ENCODE measurements around the gene HSPB2. TPM values are rescaled to one million over a fixed set of nuclear protein-coding genes. Genes with fewer than 3 reads are reported as not detected.
A peak's percentile ranks its signal among the peaks of the same experiment; 100 is the strongest.

Gene HSPB2
- total RNA-seq, 1 experiment from 2014 or later: not detected

DNA sequence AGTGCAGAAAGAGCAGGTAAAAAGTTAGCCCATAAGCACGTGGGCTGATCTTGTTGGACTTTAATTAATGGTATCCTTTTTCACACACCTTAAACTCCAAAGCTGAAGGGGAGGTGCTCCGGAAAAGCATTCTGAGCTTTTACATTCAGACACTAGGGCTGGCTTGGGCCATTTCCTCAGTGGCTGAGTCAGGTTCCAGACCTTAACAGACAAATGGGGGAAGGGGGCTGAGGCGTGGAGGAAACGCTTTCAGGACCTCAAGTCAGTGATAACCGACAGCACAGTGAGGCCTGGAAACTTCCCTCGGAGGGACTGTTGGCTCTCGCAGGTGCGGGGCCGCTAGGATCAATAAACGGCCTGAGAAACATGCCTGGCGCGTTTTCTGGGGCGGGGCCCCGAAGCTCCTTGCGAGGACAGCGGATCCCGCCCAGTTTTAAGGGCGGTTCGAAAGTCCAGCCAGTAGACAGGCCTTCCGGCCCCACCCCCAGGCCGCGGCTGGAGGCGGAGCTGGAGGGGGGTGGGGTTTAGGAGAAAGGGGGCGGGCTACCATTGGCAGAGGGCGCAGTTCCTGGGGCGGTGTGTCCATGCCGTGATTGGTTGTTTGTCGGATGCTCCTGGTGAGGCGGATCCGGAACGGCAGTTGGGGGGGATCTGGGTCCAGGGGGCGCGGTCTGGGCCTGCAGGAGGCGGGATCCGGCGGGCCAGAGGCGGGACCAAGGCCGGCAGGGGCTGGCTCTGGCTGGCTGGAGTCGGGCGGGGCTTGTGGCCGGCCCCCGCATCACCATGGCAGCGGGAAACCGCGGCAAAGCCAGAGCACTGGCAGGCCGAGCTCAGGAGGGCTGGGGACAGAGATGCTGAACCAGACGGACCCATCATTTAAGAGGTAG lies 14.2 kb downstream of the HSPB2 start:
- ATAC-seq: peak; percentile 94
- Histone ChIP-seq H2AFZ (ENCODE audit: low read depth, low read length, poor library complexity, severe bottlenecking) (peak overlapping the region; percentile 89), H3K9me3 (ENCODE audit: control insufficient read depth in 1 of 2, insufficient read depth in 1 of 2, low read depth in 1 of 2, low read length in 2 of 2) (no peaks in the 10 kb centered on the region), H3K79me2 (ENCODE audit: insufficient read depth, low read length) (no peaks in the 10 kb centered on the region), H3K27ac (ENCODE audit: low read depth, low read length) (peak overlapping the region; percentile 59), H3K9ac (ENCODE audit: low read length) (peak overlapping the region; percentile 60), H3K4me1 (ENCODE audit: control insufficient read depth in 1 of 2, insufficient read depth in 2 of 2, low read length in 2 of 2) (peaks cover 7 to 15% of the 10 kb centered on the region in 2 experiments), H3K27me3 (ENCODE audit: insufficient read depth, low read length) (no peaks in the 10 kb centered on the region), H3K4me3 (replicated peaks in 1 of 2; ENCODE audit: low read depth in 1 of 2, low read length in 2 of 2) (peak overlapping the region; percentile 49 to 64), H4K20me1 (ENCODE audit: insufficient read depth) (no peaks in the 10 kb centered on the region), H3K9me2 (ENCODE audit: insufficient read depth) (no peaks in the 10 kb centered on the region), H3K36me3 (ENCODE audit: control insufficient read depth in 1 of 2, insufficient read depth in 2 of 2, low read length in 2 of 2) (no peaks in the 10 kb centered on the region), H3K4me2 (ENCODE audit: low read length) (peak overlapping the region; percentile 92)
- TF ChIP-seq EGR1 (IDR thresholded peaks at IDR 0.05; ENCODE audit: low read depth): peak; percentile 84
- no peak for TF ChIP-seq CBX3 (IDR thresholded peaks at IDR 0.05; ENCODE audit: low read depth)
- TF ChIP-seq, protein P1, sequence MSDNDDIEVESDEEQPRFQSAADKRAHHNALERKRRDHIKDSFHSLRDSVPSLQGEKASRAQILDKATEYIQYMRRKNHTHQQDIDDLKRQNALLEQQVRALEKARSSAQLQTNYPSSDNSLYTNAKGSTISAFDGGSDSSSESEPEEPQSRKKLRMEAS (IDR thresholded peaks at IDR 0.05): peak; percentile 61
- TF ChIP-seq CEBPB (IDR thresholded peaks at IDR 0.05; ENCODE audit: low read depth): no peak
- TF ChIP-seq SP1 (IDR thresholded peaks at IDR 0.05; ENCODE audit: low read depth): peak; percentile 60
- TF ChIP-seq SIN3A (IDR thresholded peaks at IDR 0.05; ENCODE audit: low read depth): 0 out of 2 replicates have a peak, but pooled peaks have one; percentile 32
- TF ChIP-seq, protein P2, sequence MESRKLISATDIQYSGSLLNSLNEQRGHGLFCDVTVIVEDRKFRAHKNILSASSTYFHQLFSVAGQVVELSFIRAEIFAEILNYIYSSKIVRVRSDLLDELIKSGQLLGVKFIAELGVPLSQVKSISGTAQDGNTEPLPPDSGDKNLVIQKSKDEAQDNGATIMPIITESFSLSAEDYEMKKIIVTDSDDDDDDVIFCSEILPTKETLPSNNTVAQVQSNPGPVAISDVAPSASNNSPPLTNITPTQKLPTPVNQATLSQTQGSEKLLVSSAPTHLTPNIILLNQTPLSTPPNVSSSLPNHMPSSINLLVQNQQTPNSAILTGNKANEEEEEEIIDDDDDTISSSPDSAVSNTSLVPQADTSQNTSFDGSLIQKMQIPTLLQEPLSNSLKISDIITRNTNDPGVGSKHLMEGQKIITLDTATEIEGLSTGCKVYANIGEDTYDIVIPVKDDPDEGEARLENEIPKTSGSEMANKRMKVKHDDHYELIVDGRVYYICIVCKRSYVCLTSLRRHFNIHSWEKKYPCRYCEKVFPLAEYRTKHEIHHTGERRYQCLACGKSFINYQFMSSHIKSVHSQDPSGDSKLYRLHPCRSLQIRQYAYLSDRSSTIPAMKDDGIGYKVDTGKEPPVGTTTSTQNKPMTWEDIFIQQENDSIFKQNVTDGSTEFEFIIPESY (IDR thresholded peaks at IDR 0.05; ENCODE audit: extremely low read depth, insufficient replicate concordance, low read length): no peak
- TF ChIP-seq POLR2AphosphoS5 (IDR thresholded peaks at IDR 0.05; ENCODE audit: low read depth, low read length): peak; percentile 87
- DNase-seq (ENCODE audit: low read depth, low spot score): peak; percentile 93
- ChIA-PET CTCF (interaction anchor here (0.7 to 2.0 kb wide), 7 partner anchors 8 to 354 kb away, joined by 3 to 11 read pairs (median 5); partner anchors contain the start of genes C11orf52, CRYAB and DIXDC1), RAD21 (ENCODE audit: low non-redundant PET in 1 of 2, low total read pairs in 2 of 2, uncharacterized antibody in 2 of 2, unreplicated experiment in 2 of 2) (interaction anchor here in 1 of 2 experiments (1.0 kb wide), 1 partner anchor 293 kb away, joined by 3 read pairs; no protein-coding TSS in a partner anchor), POLR2A (interaction anchor here (0.9 to 1.2 kb wide), 2 partner anchors 8 to 11 kb away, joined by 4 to 6 read pairs; partner anchors contain the start of gene C11orf52)
- BruUV-seq (replicated peaks): TSS peak; percentile 98
- intact Hi-C loops (cut with micrococcal nuclease): no loop called here
